Panc1 (cell line): ENCODE results near the gene KLHDC1. TPM values are rescaled to one million over a fixed set of nuclear protein-coding genes. Genes with fewer than 3 reads are reported as not detected.

Source experiments
- ATAC-seq: fragments of 200-7000 bp; cut with Tn5 transposase; 2 replicates; pipeline ENCODE4 v1.9.1; 2020; ENCODE audit warnings: mild to moderate bottlenecking, moderate library complexity
- BruUV-seq: library from RNA; stranded (reverse); fragments of 400-500 nt; replicated peaks from 2 replicates; lab custom pipeline; 2021; lab: Mats Ljungman, UMichigan
- CTCF ChIA-PET: fragments of 300-600 bp; sonication (Branson Sonifier 250); formaldehyde crosslinking; loops from one replicate; lab custom pipeline; 2022; ENCODE audit warnings: antibody characterized with exemption; lab: Charles Lee
- POLR2A ChIA-PET: fragments of 300-600 bp; sonication (Branson Sonifier 250); formaldehyde crosslinking; loops from one replicate; lab custom pipeline; 2022; ENCODE audit warnings: antibody characterized with exemption; lab: Charles Lee
- DNase-seq: peaks from one replicate; pipeline ENCODE4 v3.0.0-alpha.2; 2010; ENCODE audit warnings: low read depth, low spot score
- H3K27ac ChIP-seq: 2 replicates; pipeline ENCODE4 v1.5.1; 2011; ENCODE audit warnings: mild to moderate bottlenecking, low read length, inconsistent platforms
- H3K27me3 ChIP-seq: fragments of 200-500 bp; sonication (Bioruptor generic); 2 replicates; pipeline ENCODE4 v1.6.0; 2014; ENCODE audit warnings: low read length, inconsistent platforms; ENCODE audit not compliant: control insufficient read depth, insufficient read depth
- H3K36me3 ChIP-seq: fragments of 200-500 bp; sonication (Bioruptor generic); 2 replicates; pipeline ENCODE4 v1.5.1; 2014; ENCODE audit warnings: inconsistent platforms, mild to moderate bottlenecking, low read length, moderate library complexity; ENCODE audit not compliant: control insufficient read depth, insufficient read depth
- H3K4me1 ChIP-seq: 2 replicates; pipeline ENCODE4 v1.5.1; 2011; ENCODE audit warnings: inconsistent platforms, mild to moderate bottlenecking, low read length, moderate library complexity; ENCODE audit not compliant: control insufficient read depth, insufficient read depth
- H3K4me3 ChIP-seq, 2 experiments: 2 replicates each; pipeline ENCODE4 v1.5.1; 2011 to 2012; ENCODE audit warnings: low read depth in 2 of 2, low read length in 2 of 2, mild to moderate bottlenecking in 2 of 2, inconsistent platforms in 1 of 2, moderate library complexity in 1 of 2
- H3K9me3 ChIP-seq: fragments of 200-500 bp; sonication (Bioruptor generic); 2 replicates; pipeline ENCODE4 v1.5.1; 2014; ENCODE audit warnings: low read depth, mild to moderate bottlenecking, inconsistent platforms, low read length, moderate library complexity; ENCODE audit not compliant: control insufficient read depth, insufficient read depth
- CTCF ChIP-seq: fragments of 450-650 bp; IDR thresholded peaks from 2 replicates; pipeline ENCODE4 v1.5.1; 2017; ENCODE audit warnings: mild to moderate bottlenecking
- POLR2AphosphoS5 ChIP-seq: IDR thresholded peaks from 2 replicates; pipeline ENCODE4 v1.6.1; 2012; ENCODE audit warnings: mild to moderate bottlenecking, low read depth, low read length, moderate library complexity
- REST ChIP-seq, 2 experiments: IDR thresholded peaks; 2 replicates each; pipeline ENCODE4 v1.6.1; 2011 to 2012; ENCODE audit warnings: low read depth in 2 of 2, control low read depth in 1 of 2, low read length in 1 of 2, mild to moderate bottlenecking in 1 of 2, moderate library complexity in 1 of 2; ENCODE audit not compliant: insufficient read depth in 1 of 2
- SIN3A ChIP-seq: IDR thresholded peaks from 2 replicates; pipeline ENCODE4 v1.6.1; 2012; ENCODE audit warnings: low read depth, mild to moderate bottlenecking, low read length, moderate library complexity, borderline replicate concordance; ENCODE audit not compliant: insufficient read depth
- TCF7L2 ChIP-seq: IDR thresholded peaks from 2 replicates; pipeline ENCODE4 v1.6.1; 2011; ENCODE audit warnings: mild to moderate bottlenecking, low read depth, low read length, inconsistent platforms
- in situ Hi-C: cut with HindIII; loops from 2 replicates; pipeline ENCODE4 v1.10.0; 2016; ENCODE audit warnings: low sequenced_read_pairs, low pct_unique_long_range_greater_than_20kb
- intact Hi-C: fragments of 100-400 bp; cut with micrococcal nuclease; formaldehyde crosslinking; loops from one replicate; pipeline ENCODE4 v1.10.0; 2022; ENCODE audit not compliant: unreplicated experiment
- total RNA-seq: library from RNA; stranded (reverse); gene quantifications from one replicate; pipeline ENCODE4 v1.2.1, GENCODE V29; 2021; ENCODE audit not compliant: unreplicated experiment

KLHDC1 gene
- total RNA-seq, 1 experiment from 2014 or later, result 1.3 TPM

- ChIA-PET CTCF (interaction anchor here (0.8 kb wide), 1 partner anchor 127 kb away, joined by 3 read pairs; no protein-coding TSS in a partner anchor), POLR2A (interaction anchor here (0.5 to 0.6 kb wide), 2 partner anchors 131 to 135 kb away, joined by 3 to 13 read pairs; no protein-coding TSS in a partner anchor)
- no TSS peak for BruUV-seq
- Histone ChIP-seq H3K9me3 (no peaks in the 10 kb centered on the region), H3K4me1 (peaks cover 22% of the 10 kb centered on the region), H3K36me3 (peaks cover 3% of the 10 kb centered on the region; the same call in 1 of the 2 replicates), H3K27me3 (no peaks in the 10 kb centered on the region), H3K27ac (peak overlapping the region; percentile 86), H3K4me3 (peak overlapping the region; percentile 81 to 84)
- peak; percentile 47 for ATAC-seq
- no peak for DNase-seq
- TF ChIP-seq SIN3A (peak; percentile 8; the same call in 1 of the 2 replicates), TCF7L2 (no peak), CTCF (no peak), REST (IDR thresholded peaks at IDR 0.05; ENCODE audit: insufficient read depth in 1 of 2, low read depth in 2 of 2, low read length in 1 of 2) (no peak), POLR2AphosphoS5 (no peak)
- in situ Hi-C loops, result no loop called here
- intact Hi-C loops, result loop anchor here (5.0 kb wide), 2 partner anchors 76 to 136 kb away; partner anchors contain the start of gene KLHDC1
Measured at GRCh38 chr14:49768301-49769121, 75.6 kb downstream of the KLHDC1 start.

GRCh38 chr14:49769171-49769570 is 76.3 kb downstream of the KLHDC1 start:
- no TSS peak for BruUV-seq
- Histone ChIP-seq H3K27ac (peak overlapping the region; percentile 86), H3K4me1 (peaks cover 24% of the 10 kb centered on the region), H3K9me3 (no peaks in the 10 kb centered on the region), H3K27me3 (no peaks in the 10 kb centered on the region), H3K36me3 (peaks cover 3% of the 10 kb centered on the region; the same call in 1 of the 2 replicates), H3K4me3 (peak overlapping the region; percentile 81 to 84)
- intact Hi-C loops, result loop anchor here (5.0 kb wide), 2 partner anchors 77 to 137 kb away; partner anchors contain the start of gene KLHDC1
- ATAC-seq (no peak), DNase-seq (no peak)
- POLR2A ChIA-PET, result interaction anchor here (0.5 to 0.6 kb wide), 3 partner anchors 50 to 205 kb away, joined by 3 to 13 read pairs (median 3); no protein-coding TSS in a partner anchor
- no peak for TF ChIP-seq TCF7L2
- 0 out of 2 replicates have a peak, but pooled peaks have one; percentile 15 for TF ChIP-seq SIN3A
- CTCF ChIA-PET, result interaction anchor here (0.6 kb wide), 1 partner anchor 134 kb away, joined by 3 read pairs; no protein-coding TSS in a partner anchor
- in situ Hi-C loops, result no loop called here
